K562 (cell line): Measurements from ENCODE around the gene ZNF322. TPM values are rescaled to one million over a fixed set of nuclear protein-coding genes. Genes with fewer than 3 reads are reported as not detected.

ENCODE experiments used
- ADNP ChIP-seq: fragments of 200-800 bp; sonication (Bioruptor generic); IDR thresholded peaks from 2 replicates; pipeline ENCODE4 v1.6.1; 2016; ENCODE audit warnings: missing genetic modification characterization, missing compliant biosample characterization
- ATF2 ChIP-seq: sonication (generic); formaldehyde crosslinking; IDR thresholded peaks from 2 replicates; pipeline ENCODE4 v1.8.1; 2022; ENCODE audit warnings: missing genetic modification reagents
- BACH1 ChIP-seq: fragments of 200-800 bp; sonication (Bioruptor generic); IDR thresholded peaks from 2 replicates; pipeline ENCODE4 v1.6.1; 2016; ENCODE audit warnings: missing genetic modification characterization, missing compliant biosample characterization
- CREB3L1 ChIP-seq: fragments of 450-650 bp; IDR thresholded peaks from 2 replicates; pipeline ENCODE4 v1.6.1; 2014; ENCODE audit warnings: low read depth, mild to moderate bottlenecking, moderate library complexity, borderline replicate concordance
- DPF2 ChIP-seq: fragments of 450-650 bp; IDR thresholded peaks from 2 replicates; pipeline ENCODE4 v1.6.1; 2016
- ETS1 ChIP-seq: conservative IDR thresholded peaks from 2 replicates; pipeline ENCODE4 v1.6.1; 2011; ENCODE audit warnings: low read depth, mild to moderate bottlenecking, low read length; ENCODE audit not compliant: control insufficient read depth
- FOXO4 ChIP-seq: fragments of 450-650 bp; formaldehyde crosslinking; IDR thresholded peaks from 2 replicates; pipeline ENCODE4 v1.4.0; 2020; ENCODE audit warnings: mild to moderate bottlenecking, moderate library complexity
- HDAC3 ChIP-seq: fragments of 450-650 bp; IDR thresholded peaks from 2 replicates; pipeline ENCODE4 v1.6.1; 2018; ENCODE audit warnings: borderline replicate concordance, mild to moderate bottlenecking, moderate library complexity; ENCODE audit not compliant: partially characterized antibody
- OTX1 ChIP-seq: fragments of 450-650 bp; formaldehyde crosslinking; IDR thresholded peaks from 2 replicates; pipeline ENCODE4 v1.4.0; 2022; ENCODE audit warnings: mild to moderate bottlenecking
- PKNOX1 ChIP-seq: fragments of 450-650 bp; IDR thresholded peaks from 2 replicates; pipeline ENCODE4 v1.6.1; 2016
- PML ChIP-seq: IDR thresholded peaks from 2 replicates; pipeline ENCODE4 v1.6.1; 2012; ENCODE audit warnings: low read length, inconsistent platforms
- RFX1 ChIP-seq: fragments of 450-650 bp; IDR thresholded peaks from 2 replicates; pipeline ENCODE4 v1.6.1; 2016; ENCODE audit warnings: mild to moderate bottlenecking, moderate library complexity
- SIN3A ChIP-seq, 2 experiments: fragments of 150-350 bp in 1 of 2; IDR thresholded peaks; 2 replicates each; pipeline ENCODE4 v1.6.1; 2011 to 2016; ENCODE audit warnings: borderline replicate concordance in 2 of 2, low read depth in 2 of 2, low read length in 2 of 2, mild to moderate bottlenecking in 2 of 2, moderate library complexity in 2 of 2; ENCODE audit not compliant: control insufficient read depth in 1 of 2
- SIN3B ChIP-seq: fragments of 450-650 bp; IDR thresholded peaks from 2 replicates; pipeline ENCODE4 v1.6.1; 2017; ENCODE audit warnings: low read depth, mild to moderate bottlenecking, moderate library complexity
- SMARCA4 ChIP-seq: fragments of 450-650 bp; IDR thresholded peaks from 2 replicates; pipeline ENCODE4 v1.6.1; 2016
- STAT5A ChIP-seq: IDR thresholded peaks from 2 replicates; pipeline ENCODE4 v1.6.1; 2012; ENCODE audit warnings: low read length, inconsistent platforms, borderline replicate concordance
- TARDBP ChIP-seq: fragments of 450-650 bp; IDR thresholded peaks from 2 replicates; pipeline ENCODE4 v1.6.1; 2016
- TEAD4 ChIP-seq, 2 experiments: sonication (generic) in 1 of 2; formaldehyde crosslinking in 1 of 2; IDR thresholded peaks; 2 replicates each; pipeline versions ENCODE4 v1.6.1 to v1.8.0; 2012 to 2022; ENCODE audit warnings: borderline replicate concordance in 1 of 2, inconsistent platforms in 1 of 2, low read length in 1 of 2, mild to moderate bottlenecking in 1 of 2, missing genetic modification reagents in 1 of 2
- TFAP4 ChIP-seq: sonication (generic); formaldehyde crosslinking; IDR thresholded peaks from 2 replicates; pipeline ENCODE4 v1.8.0; 2022; ENCODE audit warnings: missing genetic modification reagents, mild to moderate bottlenecking, moderate library complexity, borderline replicate concordance
- YBX1 ChIP-seq: fragments of 450-650 bp; IDR thresholded peaks from 2 replicates; pipeline ENCODE4 v1.7.1; 2016; ENCODE audit warnings: mild to moderate bottlenecking
- polyA plus RNA-seq, 8 experiments: library from polyadenylated mRNA; depleted of rRNA in 4 of 8; stranded (reverse) in 5 of 8; unstranded in 3 of 8; fragments of >200 nt; fragmentation: Nextera tagmentation in 2 of 8; fragmentation: Illumina TruSeq in 1 of 8; extraction: Ambion mirVana in 2 of 8; extraction: Trizol in 1 of 8; gene quantifications; 2 replicates each; pipeline versions ENCODE4 v1.2.1 to v1.2.3, GENCODE V29; 2011 to 2014; ENCODE audit warnings: inconsistent platforms in 1 of 8, missing spikeins in 1 of 8
- total RNA-seq, 7 experiments: library from RNA; depleted of rRNA in 6 of 7; stranded (reverse); fragments of >200 nt in 6 of 7; fragmentation: Illumina TruSeq in 2 of 7; extraction: Trizol in 2 of 7; gene quantifications; 2 replicates each; pipeline versions ENCODE4 v1.2.1 to v1.2.3, GENCODE V29; 2011 to 2021; ENCODE audit warnings: low replicate concordance in 1 of 7

ZNF322 gene
- total and polyA plus RNA-seq, 9 of the 15 experiments (the other 6 are each of a cell fraction or from before 2014, with no cell fraction given) = 4.7 to 31.2 (median 18.7) TPM

- TF ChIP-seq ATF2 (CRISPR knock-in tag) (no peak), OTX1 (CRISPR knock-in tag) (peak; percentile 85), CREB3L1 (peak; percentile 67; the same call in 1 of the 2 replicates), DPF2 (peak; percentile 65), PKNOX1 (peak; percentile 98), YBX1 (no peak), SMARCA4 (peak; percentile 23; the same call in 1 of the 2 replicates), RFX1 (peak; percentile 61), BACH1 (tag) (peak; percentile 96), SIN3A (IDR thresholded peaks at IDR 0.05; ENCODE audit: borderline replicate concordance in 2 of 2, control insufficient read depth in 1 of 2, low read depth in 2 of 2, low read length in 2 of 2) (peak; percentile 79 to 91; a peak in 3 of 4 replicates), FOXO4 (CRISPR knock-in tag) (no peak), PML (peak; percentile 87), ADNP (tag) (no peak), TFAP4 (CRISPR knock-in tag) (peak; percentile 90), TARDBP (peak; percentile 23; the same call in 1 of the 2 replicates), STAT5A (peak; percentile 39; the same call in 1 of the 2 replicates), TEAD4 (IDR thresholded peaks at IDR 0.05; ENCODE audit: low read length) (0 out of 2 replicates have a peak, but pooled peaks have one; percentile 51), TEAD4 (CRISPR knock-in tag; IDR thresholded peaks at IDR 0.05; ENCODE audit: borderline replicate concordance) (no peak), HDAC3 (no peak), SIN3B (peak; percentile 98), ETS1 (peak; percentile 68; the same call in 1 of the 2 replicates)
Measured at GRCh38 chr6:26596579-26597388, 62.8 kb downstream of the ZNF322 start, which contains the start of gene ABT1 (continued).
